Subcutaneous adipose tissue (tissue), 4 donors: ENCODE data around the gene KRTAP10-7. TPM values are rescaled to one million over a fixed set of nuclear protein-coding genes. Genes with fewer than 3 reads are reported as not detected.

Source experiments
- CTCF ChIP-seq: fragments of 450-650 bp; IDR thresholded peaks from one replicate; pipeline ENCODE4 v1.5.1; 2016; ENCODE audit warnings: low read depth, mild to moderate bottlenecking, control low read depth, antibody characterized with exemption, moderate library complexity
- total RNA-seq, 4 donors: library from RNA; depleted of rRNA; stranded (reverse); fragments of >200 nt; gene quantifications; one replicate each; pipeline ENCODE4 v1.1.0, GENCODE V29; 2016

KRTAP10-7 gene
- total RNA-seq, 4 donors from 2014 or later: not detected

GRCh38 chr21:44630440-44630839 is 30.0 kb downstream of the KRTAP10-7 start:
- TF ChIP-seq CTCF: no peak

- TF ChIP-seq CTCF: no peak
These were observed 31.7 kb downstream of the KRTAP10-7 start for GRCh38 chr21:44632067-44632466.

GRCh38 chr21:44636209-44637017 is 36.0 kb downstream of the KRTAP10-7 start:
- no peak for TF ChIP-seq CTCF

GRCh38 chr21:44637018-44637850 is 36.8 kb downstream of the KRTAP10-7 start, which contains the start of gene KRTAP10-10:
Gene KRTAP10-10, plus strand, starts transcription at chr21:44637356. Its CDS starts 62 bp downstream, at chr21:44637418.
- TF ChIP-seq CTCF: no peak

- no peak for TF ChIP-seq CTCF
These were observed 38.9 kb downstream of the KRTAP10-7 start for GRCh38 chr21:44639331-44639655.

- TF ChIP-seq CTCF: no peak
These were observed 40.4 kb downstream of the KRTAP10-7 start for GRCh38 chr21:44640761-44641160.

- no peak for TF ChIP-seq CTCF
These were observed 43.4 kb downstream of the KRTAP10-7 start for GRCh38 chr21:44643741-44644310.
